SK-N-SH treated with all-trans-retinoic acid at 6 μM for 48 hours (cell line): ENCODE data around the gene BRI3BP.

Experiments
- ATAC-seq: fragments of 200-7000 bp; cut with Tn5 transposase; 3 replicates; pipeline ENCODE4 v1.9.1; 2020; ENCODE audit warnings: mild to moderate bottlenecking, moderate library complexity
- BACH2 ChIP-seq: fragments of 250-450 bp; sonication (Bioruptor Pico); IDR thresholded peaks from 2 replicates; pipeline ENCODE4 v1.9.0; 2021; ENCODE audit warnings: mild to moderate bottlenecking, borderline replicate concordance
- CSDC2 ChIP-seq: fragments of 250-450 bp; sonication (Bioruptor Pico); IDR thresholded peaks from 2 replicates; pipeline ENCODE4 v1.5.0; 2020; ENCODE audit warnings: mild to moderate bottlenecking, moderate library complexity
- ESRRG ChIP-seq: fragments of 250-450 bp; sonication (Bioruptor Pico); IDR thresholded peaks from 2 replicates; pipeline ENCODE4 v1.6.1; 2021; ENCODE audit warnings: mild to moderate bottlenecking
- ISL1 ChIP-seq: fragments of 250-450 bp; sonication (Bioruptor Pico); IDR thresholded peaks from 2 replicates; pipeline ENCODE4 v2.1.2; 2022; ENCODE audit warnings: mild to moderate bottlenecking, moderate library complexity
- PPARA ChIP-seq: fragments of 250-450 bp; sonication (Bioruptor Pico); IDR thresholded peaks from 2 replicates; pipeline ENCODE4 v1.5.0; 2020; ENCODE audit warnings: mild to moderate bottlenecking, borderline replicate concordance
- RARB ChIP-seq: fragments of 250-450 bp; sonication (Bioruptor Pico); IDR thresholded peaks from 2 replicates; pipeline ENCODE4 v1.8.0; 2021; ENCODE audit warnings: mild to moderate bottlenecking, moderate library complexity
- SNAI2 ChIP-seq: fragments of 250-450 bp; sonication (Bioruptor Pico); IDR thresholded peaks from 2 replicates; pipeline ENCODE4 v1.5.0; 2020; ENCODE audit warnings: mild to moderate bottlenecking, moderate library complexity
- TOX ChIP-seq: fragments of 250-450 bp; sonication (Bioruptor Pico); IDR thresholded peaks from 2 replicates; pipeline ENCODE4 v1.8.0; 2021; ENCODE audit warnings: mild to moderate bottlenecking, moderate library complexity, borderline replicate concordance
- ZC3H10 ChIP-seq: fragments of 250-450 bp; sonication (Bioruptor Pico); IDR thresholded peaks from 2 replicates; pipeline ENCODE4 v1.5.1; 2021; ENCODE audit warnings: mild to moderate bottlenecking, moderate library complexity
- ZFP3 ChIP-seq: fragments of 250-450 bp; sonication (Bioruptor Pico); IDR thresholded peaks from 2 replicates; pipeline ENCODE4 v1.5.0; 2020; ENCODE audit warnings: mild to moderate bottlenecking, moderate library complexity
- ZFP30 ChIP-seq: fragments of 450-650 bp; formaldehyde crosslinking; IDR thresholded peaks from 2 replicates; pipeline ENCODE4 v1.5.0; 2022; ENCODE audit warnings: mild to moderate bottlenecking, moderate library complexity
- ZNF565 ChIP-seq: fragments of 450-650 bp; formaldehyde crosslinking; conservative IDR thresholded peaks from 2 replicates; pipeline ENCODE4 v1.5.0; 2020; ENCODE audit warnings: low read depth, mild to moderate bottlenecking, moderate library complexity
- ZNF8 ChIP-seq: fragments of 450-650 bp; formaldehyde crosslinking; IDR thresholded peaks from 2 replicates; pipeline ENCODE4 v1.5.0; 2020; ENCODE audit warnings: mild to moderate bottlenecking, moderate library complexity
- TF ChIP-seq, protein P1 (sequence below): fragments of 250-450 bp; sonication (Bioruptor Pico); IDR thresholded peaks from 2 replicates; pipeline ENCODE4 v1.5.1; 2020; ENCODE audit warnings: low read depth, mild to moderate bottlenecking, moderate library complexity
- TF ChIP-seq, protein P2 (sequence below): fragments of 250-450 bp; sonication (Bioruptor Pico); IDR thresholded peaks from 2 replicates; pipeline ENCODE4 v1.5.0; 2020; ENCODE audit warnings: mild to moderate bottlenecking, moderate library complexity
- TF ChIP-seq, protein P3 (sequence below): fragments of 250-450 bp; sonication (Bioruptor Pico); IDR thresholded peaks from 2 replicates; pipeline ENCODE4 v1.5.1; 2021; ENCODE audit warnings: mild to moderate bottlenecking, moderate library complexity
- TF ChIP-seq, protein P4 (sequence below): fragments of 250-450 bp; sonication (Bioruptor Pico); IDR thresholded peaks from 2 replicates; pipeline ENCODE4 v1.8.0; 2021; ENCODE audit warnings: low read depth, mild to moderate bottlenecking, moderate library complexity, borderline replicate concordance
- TF ChIP-seq, protein P5 (sequence below): fragments of 250-450 bp; sonication (Bioruptor Pico); IDR thresholded peaks from 2 replicates; pipeline ENCODE4 v1.8.0; 2020; ENCODE audit warnings: mild to moderate bottlenecking, moderate library complexity, borderline replicate concordance

BRI3BP gene

DNA sequence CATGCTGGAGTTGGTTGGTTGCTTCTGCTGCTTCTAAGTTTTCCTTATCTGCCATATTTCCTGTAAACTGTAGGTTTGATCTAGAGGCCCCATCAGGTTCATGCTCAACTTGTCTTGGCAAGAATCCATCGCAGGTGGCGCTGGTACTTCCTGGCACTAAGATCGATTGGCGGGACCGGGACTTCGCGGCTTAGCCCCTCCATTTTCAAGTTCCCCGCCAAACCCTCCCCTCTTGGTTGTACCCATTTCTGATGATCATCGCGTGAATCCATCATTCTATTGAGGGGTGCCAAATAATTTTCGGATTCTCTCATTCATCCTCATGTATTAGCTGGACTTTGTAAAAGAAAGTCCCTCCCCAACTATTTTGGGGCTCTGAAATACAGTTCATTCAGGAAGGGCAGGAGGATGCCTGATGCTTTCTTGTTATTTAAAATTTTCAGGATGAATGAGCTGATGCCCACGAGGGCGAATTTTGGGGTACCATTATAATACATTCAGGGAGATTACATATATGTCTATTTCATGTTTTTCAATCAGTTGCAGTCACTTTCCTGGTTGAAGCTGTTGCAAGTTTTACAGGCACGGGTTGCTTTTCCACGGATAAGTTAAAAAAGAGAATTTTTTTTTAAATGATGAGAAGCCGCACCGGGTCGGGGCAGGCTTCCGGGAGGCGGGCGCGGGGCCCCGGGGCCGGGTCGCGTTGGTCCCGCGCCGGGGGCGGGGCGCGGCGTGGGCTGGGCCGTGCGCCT lies 395 bp upstream of the BRI3BP start:
- ATAC-seq: peak; percentile 53

DNA sequence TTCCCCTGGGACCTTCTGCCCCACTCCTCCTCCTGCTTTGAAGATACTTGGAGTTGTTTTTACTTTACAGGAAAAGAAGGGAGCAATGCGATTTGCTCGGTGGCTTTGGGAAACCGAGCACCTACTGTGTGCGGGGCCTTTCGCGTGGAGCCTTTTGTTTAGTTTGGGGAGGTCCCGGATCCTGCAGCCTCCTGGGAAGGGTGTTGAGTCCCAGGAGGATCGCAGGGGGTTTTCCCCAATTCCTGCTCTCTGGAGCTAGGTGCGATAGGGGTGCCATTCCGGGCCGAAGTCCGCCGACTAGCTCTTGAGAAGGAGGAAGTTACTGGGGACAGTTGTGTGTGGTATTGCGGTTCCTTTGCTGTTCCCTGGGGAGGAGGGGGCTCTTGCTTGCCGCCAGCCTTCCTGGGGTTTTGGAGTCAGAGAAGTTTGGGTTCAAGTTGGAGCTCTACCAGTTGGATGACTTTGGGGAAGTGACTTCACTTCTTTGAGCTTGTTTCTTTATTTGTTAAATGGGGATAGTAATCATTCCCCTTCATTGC lies 1.1 kb downstream of the BRI3BP start:
- TF ChIP-seq RARB (no peak), SNAI2 (no peak), BACH2 (CRISPR knock-in tag) (no peak), ZNF8 (no peak), TOX (no peak), ESRRG (no peak), ISL1 (CRISPR knock-in tag) (no peak), ZNF565 (no peak), ZFP30 (CRISPR knock-in tag) (no peak), ZC3H10 (no peak), PPARA (no peak)
- TF ChIP-seq, protein P1, sequence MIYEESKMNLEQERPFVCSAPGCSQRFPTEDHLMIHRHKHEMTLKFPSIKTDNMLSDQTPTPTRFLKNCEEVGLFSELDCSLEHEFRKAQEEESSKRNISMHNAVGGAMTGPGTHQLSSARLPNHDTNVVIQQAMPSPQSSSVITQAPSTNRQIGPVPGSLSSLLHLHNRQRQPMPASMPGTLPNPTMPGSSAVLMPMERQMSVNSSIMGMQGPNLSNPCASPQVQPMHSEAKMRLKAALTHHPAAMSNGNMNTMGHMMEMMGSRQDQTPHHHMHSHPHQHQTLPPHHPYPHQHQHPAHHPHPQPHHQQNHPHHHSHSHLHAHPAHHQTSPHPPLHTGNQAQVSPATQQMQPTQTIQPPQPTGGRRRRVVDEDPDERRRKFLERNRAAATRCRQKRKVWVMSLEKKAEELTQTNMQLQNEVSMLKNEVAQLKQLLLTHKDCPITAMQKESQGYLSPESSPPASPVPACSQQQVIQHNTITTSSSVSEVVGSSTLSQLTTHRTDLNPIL (CRISPR knock-in tag): no peak
- TF ChIP-seq, protein P2, sequence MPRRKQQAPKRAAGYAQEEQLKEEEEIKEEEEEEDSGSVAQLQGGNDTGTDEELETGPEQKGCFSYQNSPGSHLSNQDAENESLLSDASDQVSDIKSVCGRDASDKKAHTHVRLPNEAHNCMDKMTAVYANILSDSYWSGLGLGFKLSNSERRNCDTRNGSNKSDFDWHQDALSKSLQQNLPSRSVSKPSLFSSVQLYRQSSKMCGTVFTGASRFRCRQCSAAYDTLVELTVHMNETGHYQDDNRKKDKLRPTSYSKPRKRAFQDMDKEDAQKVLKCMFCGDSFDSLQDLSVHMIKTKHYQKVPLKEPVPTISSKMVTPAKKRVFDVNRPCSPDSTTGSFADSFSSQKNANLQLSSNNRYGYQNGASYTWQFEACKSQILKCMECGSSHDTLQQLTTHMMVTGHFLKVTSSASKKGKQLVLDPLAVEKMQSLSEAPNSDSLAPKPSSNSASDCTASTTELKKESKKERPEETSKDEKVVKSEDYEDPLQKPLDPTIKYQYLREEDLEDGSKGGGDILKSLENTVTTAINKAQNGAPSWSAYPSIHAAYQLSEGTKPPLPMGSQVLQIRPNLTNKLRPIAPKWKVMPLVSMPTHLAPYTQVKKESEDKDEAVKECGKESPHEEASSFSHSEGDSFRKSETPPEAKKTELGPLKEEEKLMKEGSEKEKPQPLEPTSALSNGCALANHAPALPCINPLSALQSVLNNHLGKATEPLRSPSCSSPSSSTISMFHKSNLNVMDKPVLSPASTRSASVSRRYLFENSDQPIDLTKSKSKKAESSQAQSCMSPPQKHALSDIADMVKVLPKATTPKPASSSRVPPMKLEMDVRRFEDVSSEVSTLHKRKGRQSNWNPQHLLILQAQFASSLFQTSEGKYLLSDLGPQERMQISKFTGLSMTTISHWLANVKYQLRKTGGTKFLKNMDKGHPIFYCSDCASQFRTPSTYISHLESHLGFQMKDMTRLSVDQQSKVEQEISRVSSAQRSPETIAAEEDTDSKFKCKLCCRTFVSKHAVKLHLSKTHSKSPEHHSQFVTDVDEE (CRISPR knock-in tag): no peak
- ATAC-seq: no peak

More for the DNA sequence above, 395 bp upstream of the BRI3BP start:
- TF ChIP-seq CSDC2: no peak
- no peak for TF ChIP-seq PPARA
- TF ChIP-seq, protein P1 (CRISPR knock-in tag): no peak
- no peak for TF ChIP-seq ZFP3
- TF ChIP-seq TOX: no peak
- no peak for TF ChIP-seq ZNF565
- TF ChIP-seq, protein P3, sequence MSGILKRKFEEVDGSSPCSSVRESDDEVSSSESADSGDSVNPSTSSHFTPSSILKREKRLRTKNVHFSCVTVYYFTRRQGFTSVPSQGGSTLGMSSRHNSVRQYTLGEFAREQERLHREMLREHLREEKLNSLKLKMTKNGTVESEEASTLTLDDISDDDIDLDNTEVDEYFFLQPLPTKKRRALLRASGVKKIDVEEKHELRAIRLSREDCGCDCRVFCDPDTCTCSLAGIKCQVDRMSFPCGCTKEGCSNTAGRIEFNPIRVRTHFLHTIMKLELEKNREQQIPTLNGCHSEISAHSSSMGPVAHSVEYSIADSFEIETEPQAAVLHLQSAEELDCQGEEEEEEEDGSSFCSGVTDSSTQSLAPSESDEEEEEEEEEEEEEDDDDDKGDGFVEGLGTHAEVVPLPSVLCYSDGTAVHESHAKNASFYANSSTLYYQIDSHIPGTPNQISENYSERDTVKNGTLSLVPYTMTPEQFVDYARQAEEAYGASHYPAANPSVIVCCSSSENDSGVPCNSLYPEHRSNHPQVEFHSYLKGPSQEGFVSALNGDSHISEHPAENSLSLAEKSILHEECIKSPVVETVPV: no peak
- TF ChIP-seq, protein P4, sequence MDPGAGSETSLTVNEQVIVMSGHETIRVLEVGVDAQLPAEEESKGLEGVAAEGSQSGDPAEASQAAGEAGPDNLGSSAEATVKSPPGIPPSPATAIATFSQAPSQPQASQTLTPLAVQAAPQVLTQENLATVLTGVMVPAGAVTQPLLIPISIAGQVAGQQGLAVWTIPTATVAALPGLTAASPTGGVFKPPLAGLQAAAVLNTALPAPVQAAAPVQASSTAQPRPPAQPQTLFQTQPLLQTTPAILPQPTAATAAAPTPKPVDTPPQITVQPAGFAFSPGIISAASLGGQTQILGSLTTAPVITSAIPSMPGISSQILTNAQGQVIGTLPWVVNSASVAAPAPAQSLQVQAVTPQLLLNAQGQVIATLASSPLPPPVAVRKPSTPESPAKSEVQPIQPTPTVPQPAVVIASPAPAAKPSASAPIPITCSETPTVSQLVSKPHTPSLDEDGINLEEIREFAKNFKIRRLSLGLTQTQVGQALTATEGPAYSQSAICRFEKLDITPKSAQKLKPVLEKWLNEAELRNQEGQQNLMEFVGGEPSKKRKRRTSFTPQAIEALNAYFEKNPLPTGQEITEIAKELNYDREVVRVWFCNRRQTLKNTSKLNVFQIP (CRISPR knock-in tag): no peak
- no peak for TF ChIP-seq ZC3H10
- TF ChIP-seq ESRRG: no peak
- TF ChIP-seq ISL1 (CRISPR knock-in tag): no peak
- TF ChIP-seq, all 23 proteins: peak for 0

DNA sequence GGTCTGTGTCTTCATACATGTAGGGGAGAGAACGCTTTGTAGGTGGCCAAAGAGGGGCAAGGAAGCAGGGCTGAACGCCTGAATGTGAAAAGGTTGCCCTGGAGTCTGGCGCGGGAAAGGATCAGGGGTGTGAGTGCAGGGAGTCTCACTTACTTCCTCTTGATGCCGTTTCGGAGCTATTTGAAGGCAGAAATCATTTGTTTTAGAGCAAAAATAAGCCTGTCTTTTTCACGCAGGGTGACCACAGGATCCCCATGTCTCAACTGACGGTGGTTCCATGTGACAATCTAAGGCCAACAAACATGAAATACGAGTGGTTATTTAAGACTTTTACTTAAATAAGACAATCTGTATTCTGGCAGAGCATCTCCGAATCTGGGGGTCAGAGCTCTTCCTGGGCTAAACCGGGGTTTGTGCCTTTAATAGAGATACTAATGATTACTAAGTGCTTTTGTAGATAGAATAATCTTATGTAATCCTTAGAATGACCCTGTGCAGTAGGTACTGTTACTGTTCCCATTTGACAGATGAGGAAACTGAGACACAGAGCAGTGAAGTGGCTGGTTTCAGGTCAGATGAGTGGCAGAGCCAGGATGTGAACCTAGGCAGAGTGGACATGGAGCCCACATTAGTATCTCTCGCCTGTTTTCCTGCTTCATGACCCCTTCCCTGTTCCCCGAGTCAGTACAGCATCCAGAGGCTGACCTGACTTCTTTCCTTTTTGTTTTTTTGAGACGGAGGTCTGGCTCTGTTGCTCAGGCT lies 1.9 kb downstream of the BRI3BP start:
- ATAC-seq: no peak
- TF ChIP-seq, protein P1 (CRISPR knock-in tag): no peak
- no peak for TF ChIP-seq TOX
- TF ChIP-seq SNAI2: no peak
- TF ChIP-seq, protein P5, sequence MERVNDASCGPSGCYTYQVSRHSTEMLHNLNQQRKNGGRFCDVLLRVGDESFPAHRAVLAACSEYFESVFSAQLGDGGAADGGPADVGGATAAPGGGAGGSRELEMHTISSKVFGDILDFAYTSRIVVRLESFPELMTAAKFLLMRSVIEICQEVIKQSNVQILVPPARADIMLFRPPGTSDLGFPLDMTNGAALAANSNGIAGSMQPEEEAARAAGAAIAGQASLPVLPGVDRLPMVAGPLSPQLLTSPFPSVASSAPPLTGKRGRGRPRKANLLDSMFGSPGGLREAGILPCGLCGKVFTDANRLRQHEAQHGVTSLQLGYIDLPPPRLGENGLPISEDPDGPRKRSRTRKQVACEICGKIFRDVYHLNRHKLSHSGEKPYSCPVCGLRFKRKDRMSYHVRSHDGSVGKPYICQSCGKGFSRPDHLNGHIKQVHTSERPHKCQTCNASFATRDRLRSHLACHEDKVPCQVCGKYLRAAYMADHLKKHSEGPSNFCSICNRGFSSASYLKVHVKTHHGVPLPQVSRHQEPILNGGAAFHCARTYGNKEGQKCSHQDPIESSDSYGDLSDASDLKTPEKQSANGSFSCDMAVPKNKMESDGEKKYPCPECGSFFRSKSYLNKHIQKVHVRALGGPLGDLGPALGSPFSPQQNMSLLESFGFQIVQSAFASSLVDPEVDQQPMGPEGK (CRISPR knock-in tag): no peak
